ENCODE measurements around the gene EPS8.
"Not testable (repeated sequence)": the region's sequence is repeated elsewhere in the genome, so short reads cannot be mapped to it uniquely, and the experiment has no call there.

Gene EPS8

DNA sequence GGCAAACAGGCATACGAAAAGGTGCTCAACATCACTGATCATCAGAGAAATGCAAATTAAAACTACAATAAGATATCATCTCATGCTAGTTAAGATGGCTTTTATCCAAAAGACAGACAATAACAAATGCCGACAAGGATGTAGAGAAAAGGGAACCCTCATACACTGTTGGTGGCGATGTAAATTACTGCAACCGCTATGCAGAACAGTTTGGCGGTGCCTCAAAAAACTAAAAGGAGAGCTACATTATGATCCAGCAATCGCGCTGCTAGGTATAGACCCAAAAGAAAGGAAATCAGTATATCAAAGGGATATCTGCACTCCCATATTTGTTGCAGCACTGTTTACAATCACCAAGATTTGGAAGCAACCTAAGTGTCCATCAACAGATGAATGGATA lies 27.0 kb downstream of the EPS8 start:
- H3K36me3 ChIP-seq (ENCODE audit: control insufficient read depth in 1 of 2, insufficient read depth in 2 of 2, low read depth in 1 of 2, low read length in 2 of 2); H3K14ac ChIP-seq (ENCODE audit: low read length in 2 of 2); H2BK12ac ChIP-seq (ENCODE audit: low read length in 2 of 2); H2BK5ac ChIP-seq (ENCODE audit: low read depth, low read length, poor library complexity, severe bottlenecking); H3K4me1 ChIP-seq (ENCODE audit: control insufficient read depth, insufficient read depth, low read depth, low read length); H3K79me1 ChIP-seq (replicated peaks; ENCODE audit: low read length, poor library complexity, severe bottlenecking); H3K18ac ChIP-seq (ENCODE audit: low read depth in 1 of 2, low read length in 2 of 2); H2BK15ac ChIP-seq (ENCODE audit: low read depth, poor library complexity, severe bottlenecking); H3K4ac ChIP-seq (ENCODE audit: low read depth in 1 of 2, low read length in 2 of 2); H3K27me3 ChIP-seq (ENCODE audit: control insufficient read depth in 1 of 2, insufficient read depth in 1 of 2, low read length in 2 of 2); H3K4me3 ChIP-seq (ENCODE audit: insufficient read depth in 1 of 2, low read depth in 1 of 2, low read length in 2 of 2); H2AFZ ChIP-seq (ENCODE audit: low read depth, low read length); H2AK5ac ChIP-seq (ENCODE audit: low read length, severe bottlenecking); H2BK120ac ChIP-seq (ENCODE audit: low read depth, low read length); H4K91ac ChIP-seq (ENCODE audit: low read length); H4K8ac ChIP-seq (ENCODE audit: low read length); H3K9me3 ChIP-seq (ENCODE audit: control insufficient read depth, low read length); H3K27ac ChIP-seq (ENCODE audit: low read length, poor library complexity, severe bottlenecking); H3K4me2 ChIP-seq (ENCODE audit: low read length, poor library complexity, severe bottlenecking); H3K23ac ChIP-seq (ENCODE audit: low read length in 2 of 2); DNase-seq; H3K9ac ChIP-seq (ENCODE audit: low read length): not testable (repeated sequence)
- 99% methylated on average over 7 of the region's 7 CpGs for WGBS

DNA sequence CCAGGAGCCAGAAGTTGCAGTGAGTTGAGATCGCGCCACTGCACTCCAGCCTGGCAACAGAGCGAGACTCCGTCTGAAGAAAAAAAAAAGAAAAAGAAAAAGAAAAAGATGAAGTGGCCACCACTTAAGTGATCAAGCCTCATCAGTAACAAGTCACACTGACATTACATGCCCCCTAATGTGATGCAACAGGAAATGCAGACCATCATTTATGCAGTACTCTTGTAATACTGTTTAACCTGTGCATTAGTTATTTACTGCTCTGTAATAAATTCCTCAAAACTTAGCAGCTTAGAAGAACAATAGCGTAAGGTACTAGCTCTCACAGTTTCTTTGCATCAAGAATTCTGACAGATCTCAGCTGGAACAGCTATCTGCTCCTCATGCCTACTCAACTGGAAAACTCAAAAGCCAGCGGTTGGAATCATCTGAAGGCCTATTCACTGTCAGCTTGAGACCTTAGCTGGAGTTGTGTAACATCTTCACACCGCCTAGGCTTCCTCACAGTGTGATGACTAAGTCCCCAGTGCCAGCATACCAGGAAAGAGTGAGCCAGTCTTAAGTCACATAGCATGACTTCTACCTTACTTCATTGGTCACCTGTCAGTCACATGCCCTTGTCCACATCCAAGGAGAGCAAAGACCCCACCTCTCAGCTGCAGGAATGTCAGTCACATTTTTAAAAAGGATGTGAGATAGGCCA lies 31.5 kb downstream of the EPS8 start:
- H2BK5ac ChIP-seq (ENCODE audit: low read depth, low read length, poor library complexity, severe bottlenecking), result no peak overlapping the region
- H2AFZ ChIP-seq (ENCODE audit: low read depth, low read length), result no peak overlapping the region
- H3K4me1 ChIP-seq (ENCODE audit: control insufficient read depth, insufficient read depth, low read depth, low read length), result peaks cover 8% of the 10 kb centered on the region
- H3K14ac ChIP-seq (ENCODE audit: low read length in 2 of 2), result no peak overlapping the region
- H3K36me3 ChIP-seq (ENCODE audit: control insufficient read depth in 1 of 2, insufficient read depth in 2 of 2, low read depth in 1 of 2, low read length in 2 of 2), result no peaks in the 10 kb centered on the region
- no peak overlapping the region for H2AK5ac ChIP-seq (ENCODE audit: low read length, severe bottlenecking)
- no peak overlapping the region for H4K91ac ChIP-seq (ENCODE audit: low read length)
- peak; percentile 92 for DNase-seq
- no peaks in the 10 kb centered on the region for H3K79me1 ChIP-seq (replicated peaks; ENCODE audit: low read length, poor library complexity, severe bottlenecking)
- H3K18ac ChIP-seq (ENCODE audit: low read depth in 1 of 2, low read length in 2 of 2), result no peak overlapping the region
- H3K9ac ChIP-seq (ENCODE audit: low read length), result peak overlapping the region; percentile 63
- H4K8ac ChIP-seq (ENCODE audit: low read length), result no peak overlapping the region
- H3K4me2 ChIP-seq (ENCODE audit: low read length, poor library complexity, severe bottlenecking), result no peak overlapping the region
- no peak overlapping the region for H3K4me3 ChIP-seq (ENCODE audit: insufficient read depth in 1 of 2, low read depth in 1 of 2, low read length in 2 of 2)
- no peak overlapping the region for H2BK120ac ChIP-seq (ENCODE audit: low read depth, low read length)
- no peaks in the 10 kb centered on the region for H3K27me3 ChIP-seq (ENCODE audit: control insufficient read depth in 1 of 2, insufficient read depth in 1 of 2, low read length in 2 of 2)
- 77% methylated on average over 5 of the region's 7 CpGs for WGBS
- H3K4ac ChIP-seq (ENCODE audit: low read depth in 1 of 2, low read length in 2 of 2), result no peak overlapping the region
- no peak overlapping the region for H2BK15ac ChIP-seq (ENCODE audit: low read depth, poor library complexity, severe bottlenecking)
- peak overlapping the region; percentile 64 for H3K27ac ChIP-seq (ENCODE audit: low read length, poor library complexity, severe bottlenecking)
- no peaks in the 10 kb centered on the region for H3K9me3 ChIP-seq (ENCODE audit: control insufficient read depth, low read length)
- no peak overlapping the region for H2BK12ac ChIP-seq (ENCODE audit: low read length in 2 of 2)
- no peak overlapping the region for H3K23ac ChIP-seq (ENCODE audit: low read length in 2 of 2)

DNA sequence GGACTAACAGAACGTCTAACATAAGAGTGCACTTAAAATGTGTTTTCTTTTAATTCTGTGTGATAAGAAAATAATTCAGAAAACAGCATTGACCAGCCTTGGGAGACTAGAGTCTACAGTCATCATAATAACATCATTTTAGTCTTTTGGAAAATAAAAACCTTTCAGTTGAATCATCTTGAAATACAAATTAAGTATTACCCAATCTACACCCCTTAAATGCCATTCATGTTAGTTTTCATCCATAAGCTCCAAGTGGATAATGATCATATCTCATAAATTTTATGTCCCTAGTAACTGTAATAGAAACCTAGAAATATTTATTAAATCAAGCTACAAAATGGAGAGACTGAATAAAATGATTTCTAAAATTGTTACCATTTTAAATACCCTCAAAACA lies 32.4 kb downstream of the EPS8 start:
- Histone ChIP-seq H2BK5ac (ENCODE audit: low read depth, low read length, poor library complexity, severe bottlenecking) (no peak overlapping the region), H4K8ac (ENCODE audit: low read length) (no peak overlapping the region), H3K14ac (ENCODE audit: low read length in 2 of 2) (no peak overlapping the region), H2AK5ac (ENCODE audit: low read length, severe bottlenecking) (no peak overlapping the region), H3K9ac (ENCODE audit: low read length) (peak overlapping the region; percentile 80), H2BK12ac (ENCODE audit: low read length in 2 of 2) (no peak overlapping the region), H2BK15ac (ENCODE audit: low read depth, poor library complexity, severe bottlenecking) (no peak overlapping the region), H3K4me3 (ENCODE audit: insufficient read depth in 1 of 2, low read depth in 1 of 2, low read length in 2 of 2) (no peak overlapping the region), H3K9me3 (ENCODE audit: control insufficient read depth, low read length) (no peaks in the 10 kb centered on the region), H3K4ac (ENCODE audit: low read depth in 1 of 2, low read length in 2 of 2) (no peak overlapping the region), H2BK120ac (ENCODE audit: low read depth, low read length) (no peak overlapping the region), H3K18ac (ENCODE audit: low read depth in 1 of 2, low read length in 2 of 2) (no peak overlapping the region), H2AFZ (ENCODE audit: low read depth, low read length) (no peak overlapping the region), H3K79me1 (replicated peaks; ENCODE audit: low read length, poor library complexity, severe bottlenecking) (no peaks in the 10 kb centered on the region), H3K23ac (ENCODE audit: low read length in 2 of 2) (no peak overlapping the region), H3K4me2 (ENCODE audit: low read length, poor library complexity, severe bottlenecking) (no peak overlapping the region), H3K27ac (ENCODE audit: low read length, poor library complexity, severe bottlenecking) (no peak overlapping the region), H3K36me3 (ENCODE audit: control insufficient read depth in 1 of 2, insufficient read depth in 2 of 2, low read depth in 1 of 2, low read length in 2 of 2) (no peaks in the 10 kb centered on the region), H3K4me1 (ENCODE audit: control insufficient read depth, insufficient read depth, low read depth, low read length) (peaks cover 8% of the 10 kb centered on the region), H4K91ac (ENCODE audit: low read length) (no peak overlapping the region), H3K27me3 (ENCODE audit: control insufficient read depth in 1 of 2, insufficient read depth in 1 of 2, low read length in 2 of 2) (no peaks in the 10 kb centered on the region)
- WGBS, result no CpG with 5 or more reads among the region's 1 CpG
- no peak for DNase-seq

DNA sequence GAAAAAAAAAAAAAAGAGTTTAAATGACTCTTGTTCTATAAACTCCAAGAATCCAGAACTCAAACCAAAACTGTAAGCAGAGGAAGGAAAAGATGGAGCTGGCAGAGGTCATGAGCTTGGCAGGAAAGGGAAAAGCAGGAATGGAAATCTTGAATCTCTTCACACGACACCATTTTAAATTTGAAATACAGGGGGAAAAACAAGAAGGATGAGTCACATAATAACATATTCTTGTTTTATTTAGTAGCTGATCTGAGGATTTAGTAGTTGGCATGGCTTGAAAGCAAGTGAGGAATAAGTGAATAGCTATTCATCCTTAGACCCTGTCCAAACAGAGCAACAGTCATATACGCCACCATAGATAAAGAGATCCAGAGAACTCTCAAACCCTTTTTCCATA lies 35.0 kb downstream of the EPS8 start:
- no peak overlapping the region for H3K27ac ChIP-seq (ENCODE audit: low read length, poor library complexity, severe bottlenecking)
- no peak overlapping the region for H3K23ac ChIP-seq (ENCODE audit: low read length in 2 of 2)
- no peak overlapping the region for H2AFZ ChIP-seq (ENCODE audit: low read depth, low read length)
- H3K4ac ChIP-seq (ENCODE audit: low read depth in 1 of 2, low read length in 2 of 2), result no peak overlapping the region
- peak; percentile 26 for DNase-seq
- no peak overlapping the region for H3K4me2 ChIP-seq (ENCODE audit: low read length, poor library complexity, severe bottlenecking)
- H4K8ac ChIP-seq (ENCODE audit: low read length), result no peak overlapping the region
- H2BK5ac ChIP-seq (ENCODE audit: low read depth, low read length, poor library complexity, severe bottlenecking), result no peak overlapping the region
- H2BK15ac ChIP-seq (ENCODE audit: low read depth, poor library complexity, severe bottlenecking), result no peak overlapping the region
- 100% methylated on average over 2 of the region's 2 CpGs for WGBS
- H3K9ac ChIP-seq (ENCODE audit: low read length), result peak overlapping the region; percentile 60
- H3K14ac ChIP-seq (ENCODE audit: low read length in 2 of 2), result no peak overlapping the region
- no peak overlapping the region for H2BK12ac ChIP-seq (ENCODE audit: low read length in 2 of 2)
- H3K4me1 ChIP-seq (ENCODE audit: control insufficient read depth, insufficient read depth, low read depth, low read length), result peaks cover 11% of the 10 kb centered on the region
- no peaks in the 10 kb centered on the region for H3K9me3 ChIP-seq (ENCODE audit: control insufficient read depth, low read length)
- H3K36me3 ChIP-seq (ENCODE audit: control insufficient read depth in 1 of 2, insufficient read depth in 2 of 2, low read depth in 1 of 2, low read length in 2 of 2), result no peaks in the 10 kb centered on the region
- H2BK120ac ChIP-seq (ENCODE audit: low read depth, low read length), result no peak overlapping the region
- H3K18ac ChIP-seq (ENCODE audit: low read depth in 1 of 2, low read length in 2 of 2), result no peak overlapping the region
- no peaks in the 10 kb centered on the region for H3K79me1 ChIP-seq (replicated peaks; ENCODE audit: low read length, poor library complexity, severe bottlenecking)
- no peak overlapping the region for H4K91ac ChIP-seq (ENCODE audit: low read length)
- H3K27me3 ChIP-seq (ENCODE audit: control insufficient read depth in 1 of 2, insufficient read depth in 1 of 2, low read length in 2 of 2), result no peaks in the 10 kb centered on the region
- peak overlapping the region in 1 of 2 experiments; percentile 2 for H3K4me3 ChIP-seq (ENCODE audit: insufficient read depth in 1 of 2, low read depth in 1 of 2, low read length in 2 of 2)
- no peak overlapping the region for H2AK5ac ChIP-seq (ENCODE audit: low read length, severe bottlenecking)

All from mesenchymal stem cell (in vitro differentiated cells and primary cell).